Uterus (tissue), 4 donors: ENCODE results near the gene SMIM7. TPM values are rescaled to one million over a fixed set of nuclear protein-coding genes. Genes with fewer than 3 reads are reported as not detected.

ENCODE experiments used
- DNase-seq, 2 donors: peaks; one replicate each; pipeline ENCODE4 v3.0.0-alpha.2; 2019 to 2020
- H3K27ac ChIP-seq, 2 donors: fragments of 200-600 bp; sonication (generic); 1 replicate in 1 of 2; 2 replicates in 1 of 2; pipeline ENCODE4 v1.5.1; 2016 to 2018
- H3K27me3 ChIP-seq, 2 donors: fragments of 200-600 bp; sonication (generic); one replicate each; pipeline ENCODE4 v1.5.1; 2018 to 2019; ENCODE audit warnings: control low read depth in 1 of 2
- H3K36me3 ChIP-seq, 2 donors: fragments of 200-600 bp; sonication (generic); one replicate each; pipeline ENCODE4 v1.5.1; 2019; ENCODE audit warnings: control low read depth in 1 of 2
- H3K4me1 ChIP-seq, 2 donors: fragments of 200-600 bp; sonication (generic); one replicate each; pipeline ENCODE4 v1.5.1; 2018 to 2019; ENCODE audit warnings: control low read depth in 1 of 2
- H3K4me3 ChIP-seq, 2 donors: fragments of 200-600 bp; sonication (generic); 1 replicate in 1 of 2; 2 replicates in 1 of 2; pipeline ENCODE4 v1.5.1; 2018 to 2019; ENCODE audit warnings: mild to moderate bottlenecking in 1 of 2
- H3K9me3 ChIP-seq, 2 donors: fragments of 200-600 bp; sonication (generic); one replicate each; pipeline ENCODE4 v1.5.1; 2019; ENCODE audit warnings: control low read depth in 1 of 2
- POLR2A ChIP-seq, 2 donors: fragments of 450-650 bp; IDR thresholded peaks; one replicate each; pipeline ENCODE4 v1.6.1; 2016; ENCODE audit warnings: antibody characterized with exemption in 2 of 2, mild to moderate bottlenecking in 1 of 2, moderate library complexity in 1 of 2
- intact Hi-C: fragments of 100-400 bp; cut with DNase I; formaldehyde crosslinking; loops from one replicate; pipeline ENCODE4 v1.15.1; 2023; ENCODE audit warnings: low total_unique reads
- total RNA-seq, 4 donors: library from RNA; depleted of rRNA in 3 of 4; stranded (reverse); fragments of >200 nt in 3 of 4; gene quantifications; one replicate each; pipeline versions ENCODE4 v1.1.0 to v1.2.4, GENCODE V29; 2014 to 2023
- TF ChIP-seq, protein P1 (sequence below), 4 experiments: fragments of 200-600 bp in 2 of 4; fragments of 450-650 bp in 2 of 4; sonication (generic) in 2 of 4; IDR thresholded peaks; one replicate each; pipeline ENCODE4 v1.5.1; 2016 to 2019; ENCODE audit warnings: antibody characterized with exemption in 4 of 4, mild to moderate bottlenecking in 2 of 4, moderate library complexity in 1 of 4
- donor health status: DM: yes; HTN: yes; CAD: no.

The SMIM7 gene
- 100 to 1,000 TPM in 1 of 4 donors, 10 to 100 TPM in 3; 26.6 to 144 (median 85.0) TPM for total RNA-seq

- Histone ChIP-seq H3K27ac (peak within 1 kb of the TSS; percentile 94 to 97), H3K9me3 (no peaks in the 10 kb centered on the region), H3K27me3 (no peaks in the 10 kb centered on the region), H3K4me1 (peaks cover 8 to 10% of the 10 kb centered on the region in 2 donors), H3K36me3 (no peaks in the 10 kb centered on the region), H3K4me3 (peak within 1 kb of the TSS; percentile 66 to 88)
- peak; percentile 70 to 89 for TF ChIP-seq POLR2A (IDR thresholded peaks at IDR 0.05)
- TF ChIP-seq, protein P1, sequence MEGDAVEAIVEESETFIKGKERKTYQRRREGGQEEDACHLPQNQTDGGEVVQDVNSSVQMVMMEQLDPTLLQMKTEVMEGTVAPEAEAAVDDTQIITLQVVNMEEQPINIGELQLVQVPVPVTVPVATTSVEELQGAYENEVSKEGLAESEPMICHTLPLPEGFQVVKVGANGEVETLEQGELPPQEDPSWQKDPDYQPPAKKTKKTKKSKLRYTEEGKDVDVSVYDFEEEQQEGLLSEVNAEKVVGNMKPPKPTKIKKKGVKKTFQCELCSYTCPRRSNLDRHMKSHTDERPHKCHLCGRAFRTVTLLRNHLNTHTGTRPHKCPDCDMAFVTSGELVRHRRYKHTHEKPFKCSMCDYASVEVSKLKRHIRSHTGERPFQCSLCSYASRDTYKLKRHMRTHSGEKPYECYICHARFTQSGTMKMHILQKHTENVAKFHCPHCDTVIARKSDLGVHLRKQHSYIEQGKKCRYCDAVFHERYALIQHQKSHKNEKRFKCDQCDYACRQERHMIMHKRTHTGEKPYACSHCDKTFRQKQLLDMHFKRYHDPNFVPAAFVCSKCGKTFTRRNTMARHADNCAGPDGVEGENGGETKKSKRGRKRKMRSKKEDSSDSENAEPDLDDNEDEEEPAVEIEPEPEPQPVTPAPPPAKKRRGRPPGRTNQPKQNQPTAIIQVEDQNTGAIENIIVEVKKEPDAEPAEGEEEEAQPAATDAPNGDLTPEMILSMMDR (IDR thresholded peaks at IDR 0.05): peak in 2 of 4 experiments; percentile 19 to 23
- intact Hi-C loops: no loop called here
- DNase-seq: peak; percentile 98 to 99
Observed at GRCh38 chr19:16659832-16660708, at the start of gene SMIM7. Gene SMIM7 (minus strand): TSS chr19:16660144. CDS start chr19:16660110, 34 bp downstream.

- Histone ChIP-seq H3K9me3 (no peaks in the 10 kb centered on the region), H3K27me3 (no peaks in the 10 kb centered on the region), H3K4me1 (no peaks in the 10 kb centered on the region), H3K4me3 (no peak overlapping the region), H3K36me3 (no peaks in the 10 kb centered on the region), H3K27ac (no peak overlapping the region)
- DNase-seq: no peak
- TF ChIP-seq POLR2A (IDR thresholded peaks at IDR 0.05): no peak
- TF ChIP-seq, protein P1 (IDR thresholded peaks at IDR 0.05): no peak
- intact Hi-C loops: no loop called here
Observed at GRCh38 chr19:16703677-16704076, 43.7 kb upstream of the SMIM7 start.

GRCh38 chr19:16702123-16702522 lies 42.2 kb upstream of the SMIM7 start:
- Histone ChIP-seq H3K27me3 (no peaks in the 10 kb centered on the region), H3K4me1 (no peaks in the 10 kb centered on the region), H3K9me3 (no peaks in the 10 kb centered on the region), H3K4me3 (no peak overlapping the region), H3K36me3 (no peaks in the 10 kb centered on the region), H3K27ac (no peak overlapping the region)
- TF ChIP-seq, protein P1 (IDR thresholded peaks at IDR 0.05): no peak
- no peak for TF ChIP-seq POLR2A (IDR thresholded peaks at IDR 0.05)
- intact Hi-C loops: no loop called here
- no peak for DNase-seq

DNA sequence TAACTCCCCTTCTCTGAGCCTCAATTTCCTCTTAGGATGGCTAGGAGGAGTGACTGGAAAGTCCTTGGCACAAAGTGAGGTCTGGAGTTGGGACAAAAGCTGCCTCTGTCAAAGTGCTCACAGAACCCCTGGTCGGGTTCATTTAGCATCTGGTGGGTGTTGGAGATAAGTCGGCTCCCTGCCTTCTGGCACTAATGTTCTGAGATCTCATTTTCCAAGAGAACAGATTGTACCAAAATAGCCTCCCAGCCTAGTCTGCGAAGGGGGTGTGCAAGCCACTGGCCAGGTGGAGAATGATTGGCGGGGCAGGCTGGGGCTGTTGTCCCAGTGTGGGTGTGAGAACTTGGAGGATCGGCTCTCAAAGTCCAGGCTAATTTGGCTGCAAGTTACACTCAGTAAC lies 39.0 kb upstream of the SMIM7 start:
- no peaks in the 10 kb centered on the region for H3K27me3 ChIP-seq
- H3K4me1 ChIP-seq: no peaks in the 10 kb centered on the region
- no peak for DNase-seq
- H3K9me3 ChIP-seq: no peaks in the 10 kb centered on the region
- no peak for TF ChIP-seq POLR2A (IDR thresholded peaks at IDR 0.05)
- H3K4me3 ChIP-seq: no peak overlapping the region
- intact Hi-C loops: no loop called here
- no peak overlapping the region for H3K27ac ChIP-seq
- no peaks in the 10 kb centered on the region for H3K36me3 ChIP-seq

DNA sequence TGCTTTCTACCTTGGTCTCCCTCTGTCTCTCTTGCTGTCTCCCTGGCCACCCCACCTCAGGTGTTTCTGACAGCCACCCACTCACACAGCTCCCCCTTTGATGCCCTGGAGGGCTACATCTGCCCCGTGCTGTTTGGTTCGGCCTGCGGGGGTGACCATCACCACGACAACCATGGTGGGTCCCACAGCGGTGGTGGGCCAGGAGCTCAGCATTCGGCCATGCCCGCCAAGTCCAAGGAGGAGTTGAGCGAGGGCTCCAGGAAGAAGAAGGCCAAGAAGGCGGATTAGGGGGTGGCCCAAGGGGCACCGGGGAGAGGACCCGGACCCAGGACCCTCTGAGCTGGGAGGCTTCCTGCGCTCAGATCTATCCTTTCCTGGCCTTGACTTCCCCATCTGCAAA lies 28.1 kb upstream of the SMIM7 start:
- Histone ChIP-seq H3K27me3 (no peaks in the 10 kb centered on the region), H3K36me3 (no peaks in the 10 kb centered on the region), H3K4me3 (no peak overlapping the region), H3K27ac (no peak overlapping the region), H3K4me1 (no peaks in the 10 kb centered on the region), H3K9me3 (no peaks in the 10 kb centered on the region)
- TF ChIP-seq, protein P1 (IDR thresholded peaks at IDR 0.05): no peak
- TF ChIP-seq POLR2A (IDR thresholded peaks at IDR 0.05): no peak
- DNase-seq: no peak
- intact Hi-C loops: no loop called here
